T-helper 1 cell (primary cell): ENCODE data around the gene NCF4.
A peak's percentile ranks its signal among the peaks of the same experiment; 100 is the strongest.

Source experiments
- DNase-seq, 5 donors: peaks; one replicate each; pipeline ENCODE4 v3.0.0-alpha.2; 2012 to 2020

NCF4 gene

DNA sequence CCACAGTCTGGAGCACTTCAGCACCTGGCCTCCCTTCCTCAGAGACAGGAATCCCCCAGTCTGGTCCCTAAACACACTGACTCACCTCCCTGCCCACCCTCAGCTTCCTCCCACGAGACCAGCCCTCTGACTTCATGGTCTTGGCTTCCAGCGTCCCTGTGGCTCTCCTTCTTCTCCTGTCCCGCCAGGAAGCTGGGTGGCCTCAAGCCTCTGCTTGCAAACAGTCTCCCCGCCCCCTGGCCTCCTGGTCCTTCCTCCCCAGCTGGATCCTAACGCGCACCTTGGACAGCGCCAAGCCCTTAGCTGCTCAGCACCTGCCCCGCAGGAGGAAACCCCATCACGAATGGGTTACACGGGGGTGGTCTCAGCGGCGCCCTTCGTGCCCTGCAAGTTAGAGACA, 4.5 kb downstream of the NCF4 start:
- no peak for DNase-seq

DNA sequence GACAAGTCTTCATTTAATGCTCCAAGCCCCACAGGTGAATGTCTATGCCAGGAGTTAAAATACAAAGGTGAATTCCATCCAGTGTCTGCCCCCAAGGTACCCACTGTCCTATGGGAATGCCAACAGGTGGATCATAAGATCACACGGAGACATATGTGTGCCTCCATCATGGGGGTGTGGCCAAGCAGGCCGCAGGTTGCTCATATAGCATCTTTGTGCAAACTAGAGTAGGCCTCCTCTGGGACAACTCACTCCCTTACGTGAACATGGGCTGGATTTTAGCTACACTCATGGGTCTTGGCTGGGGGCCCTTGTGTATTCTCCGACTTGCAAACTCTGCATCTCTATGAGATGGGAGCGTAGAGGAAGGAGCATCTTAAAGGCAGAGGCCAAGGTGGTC, 6.9 kb downstream of the NCF4 start:
- DNase-seq, result no peak

DNA sequence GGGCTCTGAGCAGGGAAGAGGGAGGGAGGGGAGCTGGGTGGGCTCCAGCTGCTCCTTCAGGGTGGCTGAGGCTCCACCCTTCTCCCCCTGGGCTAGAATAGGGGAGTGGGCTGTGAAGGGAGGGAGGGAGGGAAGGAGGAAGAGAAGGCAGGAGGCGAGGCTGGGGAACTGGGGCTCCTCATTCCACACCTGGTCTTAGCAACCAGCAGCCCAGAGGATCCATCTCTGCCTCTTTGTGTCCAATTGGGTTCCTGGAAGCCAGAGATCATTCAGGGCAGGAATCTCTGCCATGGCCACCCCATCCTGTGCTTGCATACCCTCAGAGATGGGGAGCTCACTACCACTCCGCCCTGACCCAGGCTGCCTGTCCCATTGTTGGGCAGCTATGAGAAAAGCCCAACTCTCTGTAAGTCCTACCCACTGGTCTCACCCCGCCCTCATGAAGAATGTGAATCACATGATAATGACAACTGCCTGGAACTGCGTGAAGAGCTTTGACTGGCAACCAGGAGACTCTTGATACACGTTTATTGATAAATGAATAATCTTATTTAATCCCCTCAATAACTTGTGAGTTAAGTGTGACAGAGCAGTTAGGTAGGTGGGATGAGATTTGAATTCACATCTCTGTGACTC, 7.9 kb downstream of the NCF4 start:
- no peak for DNase-seq

DNA sequence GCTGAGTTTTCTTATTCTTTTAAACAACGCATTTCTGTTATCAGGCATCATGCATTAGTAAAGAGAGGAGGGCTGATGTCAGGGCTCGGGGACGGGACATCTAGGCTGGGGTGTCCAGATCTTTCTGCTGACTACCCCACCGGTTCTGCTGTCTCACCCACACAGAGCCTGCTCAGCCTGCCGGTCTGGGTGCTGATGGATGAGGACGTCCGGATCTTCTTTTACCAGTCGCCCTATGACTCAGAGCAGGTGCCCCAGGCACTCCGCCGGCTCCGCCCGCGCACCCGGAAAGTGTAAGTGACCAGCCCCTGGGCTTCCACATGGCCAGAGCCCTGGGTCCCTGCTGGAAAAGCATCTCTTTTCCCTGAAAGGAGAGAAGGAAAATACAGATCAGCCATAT, 9.4 kb downstream of the NCF4 start:
- no peak for DNase-seq

DNA sequence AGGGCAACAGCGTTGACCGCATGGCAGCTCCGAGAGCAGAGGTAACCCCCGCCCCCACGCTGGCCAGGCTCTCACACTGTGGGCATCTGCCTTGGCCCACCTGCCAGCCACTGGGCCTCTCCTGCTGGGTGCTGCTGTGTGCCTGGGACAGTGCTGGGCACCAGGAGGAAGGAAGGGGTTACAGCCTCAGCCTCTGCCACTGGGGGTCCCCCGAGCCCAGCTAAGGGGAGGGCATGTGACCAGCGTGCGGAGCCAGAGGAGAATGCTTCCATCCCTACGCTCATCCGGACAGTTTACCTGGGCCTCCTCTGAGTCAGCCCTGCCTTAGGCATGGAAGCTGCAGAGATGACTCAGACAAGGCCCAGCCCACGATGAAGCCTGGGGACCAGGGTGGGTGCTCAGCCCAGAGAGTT, 10.9 kb downstream of the NCF4 start:
- no peak for DNase-seq

DNA sequence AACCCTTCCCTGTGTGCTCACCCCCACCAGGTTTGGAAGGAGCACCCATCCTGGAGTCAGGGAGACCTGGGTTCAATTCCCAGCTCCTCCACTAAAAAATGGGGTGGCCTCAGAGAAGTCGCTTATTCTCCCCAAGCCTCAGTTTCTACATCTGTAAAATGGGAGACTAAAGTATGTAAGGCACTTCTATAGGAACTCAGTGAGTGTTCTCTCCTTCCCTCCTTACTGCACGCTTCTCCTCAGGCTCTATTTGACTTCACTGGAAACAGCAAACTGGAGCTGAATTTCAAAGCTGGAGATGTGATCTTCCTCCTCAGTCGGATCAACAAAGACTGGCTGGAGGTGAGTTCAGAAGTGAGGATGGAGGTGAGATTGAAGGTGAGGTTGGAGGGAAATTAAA, 11.3 kb downstream of the NCF4 start:
- no peak for DNase-seq

DNA sequence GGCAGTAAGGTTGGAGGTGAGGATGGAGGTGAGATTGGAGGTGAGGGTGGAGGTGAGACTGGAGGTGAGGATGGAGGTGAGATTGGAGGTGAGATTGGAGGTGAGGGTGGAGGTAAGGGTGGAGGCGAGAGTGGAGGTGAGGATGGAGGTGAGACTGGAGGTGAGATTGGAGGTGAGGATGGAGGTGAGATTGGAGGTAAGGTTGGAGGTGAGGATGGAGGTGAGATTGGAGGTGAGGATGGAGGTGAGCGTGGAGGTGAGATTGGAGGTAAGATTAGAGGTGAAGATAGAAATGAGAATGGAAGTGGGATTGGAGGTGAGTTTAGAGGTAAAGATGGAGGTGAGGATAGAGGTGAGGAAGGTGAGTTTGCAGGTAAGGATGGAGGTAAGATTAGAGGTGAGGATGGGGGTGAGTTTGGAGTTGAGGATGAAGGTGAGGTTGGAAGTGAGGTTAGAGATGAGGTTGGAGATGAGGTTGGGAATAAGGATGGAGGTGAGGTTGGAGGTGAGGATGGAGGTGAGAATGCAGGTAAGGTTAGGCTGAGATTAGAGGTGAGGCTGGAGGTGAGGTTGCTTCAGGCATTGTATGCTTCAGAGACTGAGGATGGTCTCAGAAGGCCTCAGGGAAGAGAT, 12.2 kb downstream of the NCF4 start:
- no peak for DNase-seq

DNA sequence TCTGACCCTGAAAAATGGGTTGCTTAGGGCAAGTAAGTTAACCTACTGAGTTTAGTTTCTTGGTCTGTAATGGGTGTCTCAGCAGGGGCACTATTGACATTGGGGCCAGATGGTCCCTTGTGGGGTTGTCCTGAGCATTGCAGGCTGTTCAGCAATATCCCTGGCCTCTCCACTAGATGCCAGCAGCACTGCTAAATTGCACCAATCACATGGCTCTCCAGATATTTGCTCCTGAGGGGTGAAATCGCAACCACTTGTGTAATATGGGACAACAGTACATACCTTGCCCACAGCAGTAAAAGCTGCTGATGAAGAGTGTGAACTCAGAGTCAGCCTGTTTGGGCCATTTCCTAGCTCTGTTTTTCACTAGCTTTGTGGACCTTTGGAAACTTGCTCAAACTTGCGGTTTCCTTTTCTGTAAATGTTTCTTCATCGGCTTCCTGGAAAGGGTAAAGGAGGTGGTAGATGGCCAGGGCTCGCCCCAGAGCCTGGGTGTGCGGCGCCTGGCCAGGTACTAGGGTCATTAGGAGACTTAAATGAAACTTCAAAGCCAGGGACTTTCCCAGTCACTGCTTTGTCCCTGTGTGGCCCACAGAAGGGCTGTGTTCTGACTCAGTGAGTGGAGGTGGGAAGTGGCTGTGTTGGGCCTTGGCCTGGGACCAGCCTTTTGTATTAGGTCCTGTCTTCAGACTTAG, 13.0 kb downstream of the NCF4 start:
- peak in 1 of 5 donors; percentile 90 for DNase-seq

DNA sequence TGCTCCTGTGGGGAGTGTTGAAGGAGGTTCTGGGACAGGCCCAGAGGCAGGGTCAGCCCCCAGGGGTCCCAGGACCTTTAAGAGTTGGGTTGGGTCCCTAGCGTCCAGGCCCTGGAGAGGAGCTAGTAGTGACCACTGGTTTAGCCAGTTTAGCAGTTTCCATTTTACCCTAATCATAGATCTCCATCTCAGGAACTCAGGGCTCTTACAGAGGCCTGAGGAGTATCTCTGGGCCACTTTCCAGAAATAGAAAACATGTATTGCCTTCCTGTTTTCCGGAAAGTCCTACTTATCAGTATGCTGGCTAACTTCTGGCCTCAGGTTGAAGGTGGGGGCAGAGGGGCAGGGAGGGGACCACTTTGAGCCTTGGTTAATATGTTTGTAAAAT, 13.5 kb downstream of the NCF4 start:
- no peak for DNase-seq

DNA sequence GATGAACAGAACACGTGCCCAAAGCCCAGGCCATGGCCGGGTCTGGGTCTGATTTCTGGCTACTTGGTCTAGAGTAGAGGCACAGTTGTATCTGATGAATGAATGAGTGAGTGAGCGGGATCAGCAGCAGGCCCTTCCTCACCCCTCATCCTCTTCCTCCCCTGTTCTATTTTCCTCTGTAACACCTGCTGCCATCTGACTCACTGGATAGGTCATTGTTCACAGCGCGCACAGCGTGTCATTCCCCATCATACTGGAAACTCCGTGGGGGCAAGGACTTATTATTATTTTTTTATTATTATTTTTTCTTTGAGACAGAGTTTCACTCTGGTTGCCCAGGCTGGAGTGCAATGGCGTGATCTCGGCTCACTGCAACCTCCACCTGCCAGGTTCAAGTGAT, 13.9 kb downstream of the NCF4 start:
- DNase-seq, result no peak

DNA sequence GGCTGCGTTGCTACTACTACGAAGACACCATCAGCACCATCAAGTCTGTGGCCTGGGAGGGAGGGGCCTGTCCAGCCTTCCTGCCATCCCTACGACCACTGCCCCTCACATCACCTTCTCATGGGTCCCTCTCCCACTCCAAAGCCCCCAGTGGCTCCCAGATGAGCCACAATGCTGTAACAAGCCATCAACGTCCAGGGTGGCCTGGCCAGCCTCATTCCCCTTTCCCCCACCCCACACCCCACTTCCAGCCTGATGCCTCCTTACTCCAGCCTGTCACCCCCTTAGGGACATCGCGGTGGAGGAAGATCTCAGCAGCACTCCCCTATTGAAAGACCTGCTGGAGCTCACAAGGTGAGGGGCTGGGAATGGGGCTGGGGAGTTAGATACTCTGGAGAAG, 14.9 kb downstream of the NCF4 start:
- no peak for DNase-seq

DNA sequence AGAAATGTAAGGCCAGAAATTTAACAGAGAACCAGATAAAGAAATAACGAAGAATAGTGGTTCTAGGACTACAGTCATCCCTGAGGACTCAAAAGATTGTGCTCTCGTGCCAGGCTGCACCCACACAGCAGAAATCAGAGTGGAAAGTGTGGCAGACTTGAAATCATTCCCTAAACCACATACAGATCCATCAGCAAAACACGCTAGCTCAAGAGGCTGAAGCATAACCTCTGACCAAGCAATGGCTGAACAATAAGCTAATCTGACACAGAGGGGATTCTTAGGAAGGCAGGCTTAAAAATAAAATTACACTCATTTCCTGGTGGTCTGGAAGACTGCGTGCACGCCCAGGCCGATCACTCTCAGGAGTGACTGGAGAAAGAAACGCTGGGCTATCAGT, 19.0 kb downstream of the NCF4 start:
- DNase-seq, result no peak

DNA sequence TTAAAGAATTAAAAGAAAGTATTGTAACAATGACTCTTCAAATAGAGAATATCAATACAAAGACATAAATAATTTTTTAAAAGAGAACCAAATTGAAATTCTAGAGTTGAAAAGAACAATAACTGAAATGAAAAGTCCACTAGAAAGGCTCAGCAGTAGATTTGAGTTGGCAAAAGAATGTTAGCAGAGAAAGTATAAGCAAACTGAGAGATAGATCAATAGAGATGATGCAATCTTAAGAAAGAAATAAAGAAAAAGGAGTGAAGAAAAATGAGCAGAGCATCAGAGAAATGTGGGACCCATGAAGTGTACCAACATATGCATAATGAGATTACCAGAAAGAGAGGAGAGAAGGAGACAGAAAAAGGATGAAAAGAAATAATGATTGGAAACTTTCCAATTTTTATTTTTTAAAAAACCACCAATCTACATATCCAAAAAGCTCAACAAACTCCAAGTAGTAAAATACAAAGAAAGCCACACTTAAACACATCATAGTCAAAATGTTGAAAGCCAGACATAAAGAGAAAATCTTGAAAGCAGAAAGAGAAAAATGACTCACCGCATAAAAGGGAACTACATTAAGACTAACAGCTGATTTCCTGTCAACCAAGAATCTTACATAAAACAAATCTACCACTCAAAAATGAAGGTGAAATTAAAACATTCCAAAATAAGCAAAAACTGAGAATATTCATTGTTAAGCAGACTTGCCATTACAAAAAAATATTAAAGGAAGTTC, 20.9 kb downstream of the NCF4 start:
- peak in 1 of 5 donors; percentile 58 for DNase-seq

DNA sequence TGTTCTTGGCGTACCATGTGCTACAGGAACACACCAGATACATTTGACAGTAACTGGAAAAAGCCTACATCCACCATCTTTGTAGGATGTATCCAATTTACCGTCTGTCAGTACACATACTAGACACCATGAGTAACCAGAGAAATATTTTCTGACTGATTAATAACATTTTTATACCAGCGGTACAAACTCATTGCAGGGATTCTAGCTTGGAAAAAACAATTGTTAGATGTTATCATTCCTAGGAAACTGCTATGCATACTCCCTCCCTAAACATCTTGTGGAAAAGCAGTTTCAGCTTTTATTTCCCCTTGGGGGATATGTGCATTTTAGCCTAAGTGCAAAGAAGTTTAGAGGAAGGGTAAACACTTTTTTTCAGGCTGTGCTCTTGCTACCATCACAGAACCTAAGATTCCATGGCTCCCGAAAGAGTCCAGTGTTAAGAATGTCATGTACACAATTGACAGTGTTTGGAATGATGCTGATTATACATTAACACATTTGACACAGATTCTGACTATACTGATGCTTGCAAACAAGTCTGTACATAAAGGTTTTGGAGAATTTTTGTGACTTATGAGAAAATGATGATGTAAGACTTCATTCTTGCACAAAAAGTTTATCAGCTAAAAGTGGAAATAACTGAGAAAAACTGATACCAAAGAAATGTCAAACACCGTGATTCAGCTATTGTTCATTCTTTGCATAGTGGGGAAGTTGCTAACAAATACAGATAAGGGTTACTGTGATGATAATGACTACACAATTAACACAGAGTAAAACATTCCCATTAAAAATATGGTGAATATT, 23.7 kb downstream of the NCF4 start:
- DNase-seq, result no peak

DNA sequence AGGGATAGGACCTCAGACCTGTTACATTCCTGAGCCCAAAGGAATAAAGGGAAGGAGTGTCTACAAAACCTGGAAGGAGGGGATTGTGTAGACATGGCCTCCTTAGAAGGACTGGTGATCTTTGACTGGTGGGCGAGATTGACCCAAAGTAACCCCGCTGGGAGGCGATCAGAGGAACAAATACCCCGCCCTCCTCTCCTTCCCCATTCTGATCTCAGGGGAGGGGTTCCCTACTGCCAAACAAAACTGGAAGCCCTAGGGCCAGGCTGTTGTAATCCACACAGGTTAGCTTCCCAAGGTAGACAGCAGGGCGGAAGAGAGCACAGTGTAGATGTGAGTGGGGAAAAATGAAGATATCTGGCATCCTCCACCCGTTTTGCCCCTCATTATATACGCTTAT, 24.7 kb downstream of the NCF4 start:
- DNase-seq, result no peak

DNA sequence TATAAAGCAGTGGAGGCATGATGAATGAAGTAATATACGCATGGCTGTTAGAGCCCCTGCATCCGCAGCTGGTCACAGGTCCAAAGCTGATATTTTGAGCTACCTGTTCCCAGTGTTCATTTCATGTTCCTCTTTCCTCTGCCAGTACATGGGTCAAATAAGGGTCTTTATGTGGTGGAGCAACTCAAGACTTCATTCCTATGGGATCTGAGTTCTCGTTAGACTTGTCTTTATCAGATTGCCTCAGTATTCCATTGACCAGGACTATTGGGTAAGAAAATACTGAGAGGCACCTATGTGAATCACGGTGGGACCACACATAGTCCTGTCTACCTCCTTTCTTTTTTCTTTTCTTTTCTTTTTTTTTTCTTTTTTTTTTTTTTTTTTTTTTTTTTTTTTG, 25.2 kb downstream of the NCF4 start:
- DNase-seq, result no peak

DNA sequence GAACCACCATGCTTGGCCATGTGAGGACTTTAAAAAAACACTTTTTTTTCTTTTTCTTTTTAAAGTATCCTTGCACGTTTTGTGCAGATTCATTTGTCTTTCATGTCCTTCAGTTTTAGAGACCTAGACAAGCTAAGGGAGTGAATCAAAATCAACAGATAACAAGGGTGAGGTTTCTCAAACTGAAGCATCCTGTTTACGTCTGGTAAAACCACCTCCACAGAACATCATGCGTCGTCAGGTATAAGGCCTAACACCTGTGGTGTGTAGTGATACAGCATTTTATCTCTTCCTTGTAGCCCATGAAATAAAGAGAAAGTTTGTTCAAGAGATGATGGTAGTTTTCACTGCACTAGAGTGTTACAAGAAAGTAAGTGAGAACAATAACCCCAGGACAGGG, 26.4 kb downstream of the NCF4 start:
- peak in 1 of 5 donors; percentile 57 for DNase-seq

DNA sequence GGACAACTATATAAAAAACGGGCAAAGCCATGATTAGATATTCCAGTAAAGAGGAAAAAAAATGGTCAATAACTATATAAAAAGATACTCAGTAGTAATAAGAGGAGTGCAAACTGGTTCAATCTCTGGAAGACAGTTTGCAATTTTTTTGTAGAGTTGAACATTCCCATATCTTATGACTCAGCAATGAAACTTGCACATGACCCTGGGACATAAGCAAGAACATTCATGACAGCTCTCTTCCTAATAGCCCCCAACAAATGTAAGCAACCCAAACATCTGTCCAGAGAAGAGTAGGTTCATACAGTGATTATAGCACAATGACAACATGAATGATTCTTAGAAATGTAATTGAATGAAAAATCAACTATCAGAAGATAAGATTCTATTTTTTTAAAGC, 30.8 kb downstream of the NCF4 start:
- DNase-seq, result no peak

DNA sequence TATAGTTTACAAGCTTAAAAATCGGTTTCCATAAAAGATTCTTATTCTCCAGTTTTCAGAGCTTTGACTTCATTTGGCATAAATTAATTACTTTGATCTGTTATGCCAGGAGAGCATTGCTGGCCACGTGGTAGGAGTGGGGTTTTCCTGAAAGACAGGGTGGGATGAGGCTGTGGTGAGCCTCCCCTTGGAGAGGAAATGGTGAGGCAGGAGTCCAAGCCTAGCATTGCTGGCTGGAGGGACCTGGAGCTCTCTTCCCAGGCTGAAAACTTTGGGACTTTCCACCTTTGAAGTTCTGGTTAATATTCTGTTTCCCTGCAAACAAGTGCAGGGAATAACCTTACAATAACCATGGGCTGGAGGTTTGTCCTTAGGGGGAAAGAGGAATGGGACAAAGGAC, 31.5 kb downstream of the NCF4 start:
- DNase-seq, result no peak

DNA sequence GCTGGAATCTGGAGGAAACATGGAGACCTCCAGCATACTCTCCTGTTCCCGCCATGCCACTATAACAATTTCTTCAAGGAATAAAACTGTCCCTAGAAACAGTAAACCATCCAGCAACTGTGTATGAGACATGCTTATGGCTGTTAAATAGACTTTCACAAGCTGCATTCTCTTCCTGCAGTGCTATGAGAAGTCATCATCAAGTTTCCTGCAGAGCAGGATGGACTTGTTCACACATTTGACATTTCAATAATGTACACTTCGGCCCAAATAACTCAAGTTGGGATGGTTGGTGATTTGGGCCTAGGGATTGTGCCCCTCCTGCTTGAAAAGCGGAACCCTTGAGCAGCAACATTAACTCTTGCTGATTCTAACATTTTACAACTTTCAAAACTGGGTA, 32.5 kb downstream of the NCF4 start:
- no peak for DNase-seq

DNA sequence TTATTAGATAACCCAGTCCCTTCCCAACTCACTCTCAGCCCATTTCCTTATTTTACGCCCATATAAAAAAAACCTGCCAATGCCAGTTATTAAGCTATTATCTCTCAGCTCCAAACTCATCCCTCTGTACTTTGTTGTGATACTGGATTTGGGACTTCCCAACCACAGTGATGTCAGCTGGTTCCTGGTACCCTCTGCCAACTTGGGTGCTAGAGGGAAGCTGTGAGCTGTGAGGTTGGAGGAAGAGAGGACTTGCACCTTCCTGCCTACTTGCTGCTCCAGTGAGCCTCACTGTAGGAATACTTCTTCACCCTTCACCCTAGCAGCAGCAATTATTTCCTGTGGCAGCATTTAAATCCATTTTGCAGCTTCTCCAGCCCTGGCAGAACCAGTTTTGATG, 33.5 kb downstream of the NCF4 start:
- DNase-seq, result no peak

DNA sequence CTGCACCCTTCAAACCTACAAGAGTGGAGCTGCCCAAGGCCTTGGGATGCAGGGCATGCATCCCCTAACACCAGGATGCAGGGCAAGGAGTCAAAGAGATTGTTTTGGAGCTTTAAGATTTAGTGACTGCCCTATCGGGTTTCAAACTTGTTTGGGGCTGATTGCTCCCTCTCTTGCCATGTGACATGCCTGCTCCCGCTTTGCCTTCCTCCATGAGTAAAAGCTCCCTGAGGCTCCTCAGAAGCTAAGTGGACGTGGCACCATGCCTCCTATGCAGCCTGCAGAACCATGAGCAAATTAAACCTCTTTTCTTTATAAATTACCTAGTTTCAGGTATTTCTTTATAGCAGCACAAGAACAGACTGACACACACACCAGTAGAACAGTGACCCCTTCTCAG, 36.8 kb downstream of the NCF4 start:
- no peak for DNase-seq

DNA sequence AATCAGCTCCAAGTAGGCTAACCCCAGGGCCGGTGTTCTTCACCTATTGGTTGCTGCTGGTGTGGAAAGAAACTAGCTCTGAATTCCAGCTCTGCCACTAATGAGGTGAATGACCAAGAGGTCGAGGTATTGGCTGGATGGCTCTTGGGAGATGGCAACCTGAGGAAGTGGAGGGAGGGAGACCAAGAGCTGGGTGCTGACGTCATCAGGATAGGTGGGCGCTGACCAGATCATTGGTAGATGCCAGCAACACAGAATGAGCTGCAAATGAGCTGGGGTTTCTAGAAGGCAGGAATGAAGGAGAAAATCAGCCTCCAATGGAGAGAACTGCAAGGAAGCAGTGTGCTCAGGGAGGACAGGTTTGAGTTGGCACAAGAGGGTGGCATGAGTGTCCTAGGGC, 37.9 kb downstream of the NCF4 start:
- DNase-seq, result no peak
